GM23248 (cell line): Measurements from ENCODE around the gene ADAD2.

ENCODE experiments used
- EZH2 ChIP-seq: fragments of 200-600 bp; sonication (generic); IDR thresholded peaks from 2 replicates; pipeline ENCODE4 v1.6.1; 2018; ENCODE audit warnings: antibody characterized with exemption, mild to moderate bottlenecking; ENCODE audit not compliant: insufficient read depth, poor library complexity, severe bottlenecking
- EZH2phosphoT487 ChIP-seq: fragments of 200-600 bp; sonication (generic); IDR thresholded peaks from 2 replicates; pipeline ENCODE4 v1.6.1; 2018; ENCODE audit warnings: antibody characterized with exemption, moderate library complexity, mild to moderate bottlenecking, low read depth; ENCODE audit not compliant: insufficient read depth

DNA sequence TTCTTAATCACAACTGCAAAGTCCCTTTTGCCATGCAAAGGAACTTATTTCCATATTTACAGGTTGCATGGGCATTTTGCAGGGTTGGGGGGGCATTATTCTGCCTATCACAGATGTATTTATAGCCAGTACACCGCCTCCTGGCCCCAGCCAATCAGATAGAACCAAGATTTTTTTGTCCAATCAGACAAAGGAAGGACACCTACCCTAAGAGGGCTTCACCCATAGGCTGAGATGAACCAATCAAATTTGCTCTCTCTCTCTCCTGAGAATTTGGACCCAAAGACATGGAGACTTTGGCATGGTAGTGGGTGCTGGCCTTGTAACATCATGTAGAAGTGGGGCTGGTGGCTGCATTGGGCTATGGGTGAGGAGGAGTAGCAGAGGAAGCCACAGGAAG is 52.8 kb downstream of the ADAD2 start:
- TF ChIP-seq EZH2 (no peak), EZH2phosphoT487 (no peak)
